ENCODE data around the gene FBXO34.
"Not testable (repeated sequence)": the region's sequence is repeated elsewhere in the genome, so short reads cannot be mapped to it uniquely, and the experiment has no call there.

The FBXO34 gene

DNA sequence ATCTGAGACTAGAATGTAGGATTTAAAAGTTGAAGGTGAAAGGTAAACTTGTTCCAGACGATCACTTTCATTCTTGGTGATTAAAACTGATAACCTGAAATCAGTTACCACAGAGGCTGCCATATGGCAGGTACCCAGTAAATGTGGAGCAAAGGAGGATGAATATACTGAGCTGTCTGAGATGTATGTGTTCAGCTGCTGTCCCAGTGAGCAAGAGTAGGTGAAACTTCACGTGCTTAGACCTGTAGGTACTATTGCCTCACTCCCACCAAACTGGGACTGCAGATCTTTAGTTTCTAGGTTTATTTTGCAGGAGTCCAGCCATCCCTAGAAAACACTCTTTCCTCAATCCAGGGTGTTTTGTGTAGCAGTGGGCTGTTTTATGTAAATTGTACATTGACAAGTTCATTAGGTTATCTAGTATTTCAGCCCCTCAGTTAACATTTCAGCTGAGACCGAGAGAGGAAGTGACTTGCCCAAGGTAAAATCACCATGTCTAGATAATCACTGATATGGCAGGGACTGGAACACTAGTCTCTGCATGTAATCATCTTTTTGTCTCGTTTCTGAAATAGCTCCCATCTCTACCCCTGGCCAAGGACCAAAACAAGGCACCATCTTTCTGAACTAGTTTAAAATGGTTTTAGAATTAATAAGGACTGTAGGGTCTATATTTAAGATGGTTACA is 77.7 kb downstream of the FBXO34 start:
- DNase-seq = no peak

GRCh38 chr14:55349565-55349964 is 78.3 kb downstream of the FBXO34 start:
- no peak for DNase-seq

DNA sequence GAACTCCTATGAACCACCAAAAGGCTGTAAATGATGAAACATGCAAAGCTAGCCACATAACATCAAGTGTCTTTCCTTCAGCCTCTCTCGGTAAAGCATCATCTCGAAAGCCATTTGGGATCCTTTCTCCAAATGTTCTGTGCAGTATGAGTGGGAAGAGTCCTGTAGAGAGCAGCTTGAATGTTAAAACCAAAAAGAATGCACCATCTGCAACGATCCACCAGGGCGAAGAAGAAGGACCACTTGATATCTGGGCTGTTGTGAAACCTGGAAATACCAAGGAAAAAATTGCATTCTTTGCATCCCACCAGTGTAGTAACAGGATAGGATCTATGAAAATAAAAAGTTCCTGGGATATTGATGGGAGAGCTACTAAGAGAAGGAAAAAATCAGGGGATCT is 79.2 kb downstream of the FBXO34 start:
- DNase-seq = no peak

DNA sequence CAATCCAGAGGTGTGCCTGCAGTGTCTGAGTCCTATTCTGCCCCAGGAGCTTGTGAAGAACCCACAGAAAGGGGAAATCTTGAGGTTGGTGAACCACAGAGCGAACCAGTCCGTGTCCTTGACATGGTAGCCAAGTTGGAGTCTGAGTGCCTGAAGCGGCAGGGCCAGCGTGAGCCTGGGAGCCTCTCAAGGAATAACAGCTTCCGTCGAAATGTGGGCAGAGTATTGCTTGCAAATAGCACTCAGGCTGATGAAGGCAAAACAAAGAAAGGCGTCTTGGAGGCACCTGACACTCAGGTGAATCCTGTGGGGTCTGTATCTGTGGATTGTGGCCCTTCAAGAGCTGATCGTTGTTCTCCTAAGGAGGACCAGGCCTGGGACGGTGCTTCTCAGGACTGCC is 79.9 kb downstream of the FBXO34 start:
- no peak for DNase-seq

GRCh38 chr14:55352201-55352600 is 81.0 kb downstream of the FBXO34 start:
- no peak for DNase-seq

- DNase-seq = peak; percentile 23
Observed at GRCh38 chr14:55353686-55354467, 82.7 kb downstream of the FBXO34 start.

- peak; percentile 81 for DNase-seq
Observed at GRCh38 chr14:55354500-55354899, 83.3 kb downstream of the FBXO34 start.

DNA sequence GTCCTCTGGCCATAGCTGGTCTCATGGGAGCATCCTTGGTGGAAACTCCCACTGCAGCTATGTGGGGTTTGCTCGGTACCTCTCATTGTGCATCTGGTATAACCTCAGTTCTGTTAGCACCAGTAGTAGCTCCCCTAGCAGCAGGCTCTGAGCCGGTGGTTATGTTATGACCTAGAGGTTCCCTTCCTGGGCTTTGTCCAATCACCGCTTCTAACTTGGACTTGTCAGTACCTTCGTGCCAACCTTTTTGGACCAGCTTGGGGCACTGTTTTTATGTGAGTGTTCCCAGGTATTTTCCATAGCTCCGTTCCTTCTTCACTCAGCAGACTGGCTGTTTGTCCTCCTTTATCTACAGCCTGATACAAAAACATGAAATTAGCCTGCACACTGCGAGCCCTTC is 84.7 kb downstream of the FBXO34 start:
- DNase-seq = no peak

- DNase-seq = peak; percentile 94
Observed at GRCh38 chr14:55356913-55357312, 85.7 kb downstream of the FBXO34 start.

DNA sequence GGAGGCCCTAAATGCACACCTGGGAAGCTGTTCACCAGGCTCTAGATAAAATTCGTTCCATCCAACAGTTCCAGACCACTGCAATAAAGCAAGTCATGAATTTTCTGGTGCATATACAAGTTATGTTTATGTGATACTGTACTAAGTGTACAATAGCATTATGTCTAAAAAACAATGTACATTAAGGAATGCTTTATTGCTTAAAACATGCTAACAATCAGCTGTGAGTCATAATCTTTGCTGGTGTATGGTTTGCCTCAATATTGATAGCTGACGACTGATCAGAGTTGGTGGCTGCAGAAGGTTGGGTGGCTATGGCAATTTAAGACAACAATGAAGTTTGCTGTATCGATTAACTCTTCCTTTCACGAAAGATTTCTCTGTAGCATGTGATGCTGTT is 88.1 kb downstream of the FBXO34 start:
- DNase-seq = no peak

GRCh38 chr14:55361190-55361589 is 90.0 kb downstream of the FBXO34 start:
- no peak for DNase-seq

GRCh38 chr14:55366271-55366670 is 95.0 kb downstream of the FBXO34 start:
- DNase-seq = no peak

DNA sequence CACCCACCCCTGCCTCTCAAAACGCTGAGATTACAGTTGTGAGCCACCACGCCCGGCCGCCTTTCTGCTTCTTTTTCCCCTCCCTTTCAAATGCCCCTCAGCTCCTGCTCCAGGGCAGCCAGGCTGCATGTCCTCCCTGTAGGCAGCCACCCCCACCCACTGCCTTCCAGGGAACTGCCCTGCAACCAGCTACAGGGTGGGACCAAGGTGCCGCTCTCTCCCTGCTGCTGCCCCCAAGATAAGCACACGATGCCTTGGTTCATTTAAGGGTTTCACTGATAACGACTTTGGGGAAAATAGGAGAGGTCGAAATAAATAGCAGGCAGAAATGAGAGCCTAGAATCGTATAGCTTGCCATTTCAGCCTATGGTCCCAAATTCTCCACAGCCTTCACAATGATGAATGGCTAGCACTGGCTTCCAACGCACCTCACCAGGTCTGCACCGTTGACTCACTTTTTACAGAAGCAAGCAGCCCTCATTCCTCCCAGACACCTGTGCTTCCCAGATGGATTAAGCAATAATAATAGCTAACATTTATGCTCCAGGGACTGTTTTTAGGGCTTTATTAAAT is 99.7 kb downstream of the FBXO34 start:
- no peak for DNase-seq

GRCh38 chr14:55372423-55372822 is 101.2 kb downstream of the FBXO34 start:
- no peak for DNase-seq

GRCh38 chr14:55372825-55373224 is 101.6 kb downstream of the FBXO34 start:
- DNase-seq = no peak

- DNase-seq = no peak
Observed at GRCh38 chr14:55373784-55374705, 102.8 kb downstream of the FBXO34 start.

GRCh38 chr14:55374771-55375170 is 103.5 kb downstream of the FBXO34 start:
- DNase-seq = no peak

DNA sequence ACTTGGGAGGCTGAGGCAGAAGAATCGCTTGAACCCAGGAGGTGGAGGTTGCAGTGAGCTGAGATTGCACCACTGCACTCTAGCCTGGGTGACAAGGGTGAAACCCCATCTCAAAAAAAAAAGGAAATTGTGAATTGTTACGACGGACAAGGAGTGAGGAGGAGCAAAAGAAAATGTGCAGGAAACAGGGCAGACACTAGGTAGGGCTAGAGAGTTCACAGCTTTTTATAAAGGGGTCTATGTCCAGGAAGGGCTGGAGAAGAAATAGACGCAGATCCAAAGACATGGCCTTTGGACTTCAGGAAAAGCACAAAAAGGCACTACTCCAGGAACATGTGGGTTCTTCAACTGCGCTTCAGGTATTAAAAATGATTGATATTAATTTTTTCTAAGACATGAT is 106.0 kb downstream of the FBXO34 start:
- no peak for DNase-seq

DNA sequence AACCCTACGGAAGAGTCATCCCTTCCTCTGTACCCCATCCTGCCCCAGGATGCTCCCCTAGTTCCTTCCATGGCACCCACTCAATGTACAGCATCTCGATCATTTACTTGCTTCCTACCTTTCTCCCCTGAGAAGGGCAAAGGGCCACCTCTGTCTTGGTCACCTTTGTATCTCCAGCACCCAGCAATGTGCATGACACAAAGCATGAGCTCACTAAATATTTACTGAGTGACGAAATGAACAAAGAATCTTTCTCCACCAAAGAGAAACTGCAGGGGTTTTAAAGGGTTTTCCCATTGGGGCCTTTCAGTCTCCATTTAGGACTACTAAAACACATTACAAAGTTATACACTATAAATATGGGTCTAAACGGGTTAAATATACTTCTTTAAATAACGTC is 109.8 kb downstream of the FBXO34 start:
- DNase-seq = no peak

DNA sequence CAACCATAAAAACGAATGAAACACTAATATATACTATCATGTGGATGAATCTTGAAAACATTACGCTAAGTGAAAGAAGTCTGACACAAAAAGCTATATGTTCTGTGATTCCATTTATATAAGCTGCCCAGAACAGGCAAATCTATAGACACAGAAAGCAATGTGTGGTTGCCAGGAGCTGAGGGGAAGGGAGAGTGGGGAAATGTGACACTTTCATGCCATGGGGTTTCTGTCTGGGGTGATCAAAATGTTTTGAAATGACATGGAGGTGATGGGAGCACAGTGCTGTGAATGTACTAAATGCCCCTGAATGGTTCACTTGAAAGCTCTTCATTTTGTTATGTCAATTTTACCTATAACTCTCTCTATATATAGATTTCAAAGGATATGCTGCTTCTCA is 110.3 kb downstream of the FBXO34 start:
- DNase-seq = no peak

- DNase-seq = no peak
Observed at GRCh38 chr14:55382483-55382882, 111.3 kb downstream of the FBXO34 start.

GRCh38 chr14:55383056-55383466 is 111.8 kb downstream of the FBXO34 start:
- DNase-seq = not testable (repeated sequence)

GRCh38 chr14:55383541-55384140 is 112.4 kb downstream of the FBXO34 start:
- no peak for DNase-seq
